AG09319 (cell line): ENCODE data around the gene PIEZO1.

ENCODE experiments used
- DNase-seq: peaks from one replicate; pipeline ENCODE4 v3.0.0-alpha.2; 2010; ENCODE audit warnings: low read depth; ENCODE audit errors: extremely low read depth
- TF ChIP-seq, protein P1 (sequence below): IDR thresholded peaks from 2 replicates; pipeline ENCODE4 v1.5.1; 2011; ENCODE audit warnings: low read depth, mild to moderate bottlenecking, inconsistent platforms, low read length, moderate library complexity

PIEZO1 gene

DNA sequence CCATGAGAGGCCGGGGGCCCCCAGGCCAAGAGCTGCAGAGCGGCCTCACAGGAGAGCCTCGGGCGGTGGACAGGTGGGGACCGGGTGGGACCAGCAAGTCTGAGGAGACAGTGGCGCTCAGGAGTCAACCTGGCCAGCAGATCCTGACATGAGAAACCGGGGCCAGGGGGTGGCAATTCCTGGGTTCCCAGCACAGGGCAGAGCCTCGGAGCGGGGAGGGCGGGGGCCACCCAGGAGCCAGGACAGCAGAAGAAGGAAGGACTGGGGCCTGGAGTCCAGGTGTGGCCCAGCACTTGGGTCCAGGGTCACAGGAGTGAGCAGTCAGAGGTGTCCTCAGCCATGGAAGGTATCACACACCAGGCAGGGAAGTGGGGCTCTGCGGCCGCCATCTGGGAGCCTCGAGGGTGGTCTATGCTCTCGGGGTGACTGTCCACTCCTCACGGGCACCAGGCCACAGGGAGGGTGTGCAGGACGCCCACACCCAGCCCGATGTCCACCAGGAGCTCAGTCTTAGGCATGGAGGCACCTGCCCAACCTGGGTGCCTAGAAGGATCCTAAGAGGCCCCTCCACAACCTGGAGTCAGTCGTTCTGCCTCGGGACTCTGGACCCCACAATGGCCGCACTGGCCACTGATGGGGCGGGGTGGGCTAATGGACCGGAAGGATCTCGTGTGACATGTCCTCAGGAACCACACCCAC lies 29.1 kb downstream of the PIEZO1 start:
- TF ChIP-seq, protein P1, sequence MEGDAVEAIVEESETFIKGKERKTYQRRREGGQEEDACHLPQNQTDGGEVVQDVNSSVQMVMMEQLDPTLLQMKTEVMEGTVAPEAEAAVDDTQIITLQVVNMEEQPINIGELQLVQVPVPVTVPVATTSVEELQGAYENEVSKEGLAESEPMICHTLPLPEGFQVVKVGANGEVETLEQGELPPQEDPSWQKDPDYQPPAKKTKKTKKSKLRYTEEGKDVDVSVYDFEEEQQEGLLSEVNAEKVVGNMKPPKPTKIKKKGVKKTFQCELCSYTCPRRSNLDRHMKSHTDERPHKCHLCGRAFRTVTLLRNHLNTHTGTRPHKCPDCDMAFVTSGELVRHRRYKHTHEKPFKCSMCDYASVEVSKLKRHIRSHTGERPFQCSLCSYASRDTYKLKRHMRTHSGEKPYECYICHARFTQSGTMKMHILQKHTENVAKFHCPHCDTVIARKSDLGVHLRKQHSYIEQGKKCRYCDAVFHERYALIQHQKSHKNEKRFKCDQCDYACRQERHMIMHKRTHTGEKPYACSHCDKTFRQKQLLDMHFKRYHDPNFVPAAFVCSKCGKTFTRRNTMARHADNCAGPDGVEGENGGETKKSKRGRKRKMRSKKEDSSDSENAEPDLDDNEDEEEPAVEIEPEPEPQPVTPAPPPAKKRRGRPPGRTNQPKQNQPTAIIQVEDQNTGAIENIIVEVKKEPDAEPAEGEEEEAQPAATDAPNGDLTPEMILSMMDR, result no peak
- no peak for DNase-seq

DNA sequence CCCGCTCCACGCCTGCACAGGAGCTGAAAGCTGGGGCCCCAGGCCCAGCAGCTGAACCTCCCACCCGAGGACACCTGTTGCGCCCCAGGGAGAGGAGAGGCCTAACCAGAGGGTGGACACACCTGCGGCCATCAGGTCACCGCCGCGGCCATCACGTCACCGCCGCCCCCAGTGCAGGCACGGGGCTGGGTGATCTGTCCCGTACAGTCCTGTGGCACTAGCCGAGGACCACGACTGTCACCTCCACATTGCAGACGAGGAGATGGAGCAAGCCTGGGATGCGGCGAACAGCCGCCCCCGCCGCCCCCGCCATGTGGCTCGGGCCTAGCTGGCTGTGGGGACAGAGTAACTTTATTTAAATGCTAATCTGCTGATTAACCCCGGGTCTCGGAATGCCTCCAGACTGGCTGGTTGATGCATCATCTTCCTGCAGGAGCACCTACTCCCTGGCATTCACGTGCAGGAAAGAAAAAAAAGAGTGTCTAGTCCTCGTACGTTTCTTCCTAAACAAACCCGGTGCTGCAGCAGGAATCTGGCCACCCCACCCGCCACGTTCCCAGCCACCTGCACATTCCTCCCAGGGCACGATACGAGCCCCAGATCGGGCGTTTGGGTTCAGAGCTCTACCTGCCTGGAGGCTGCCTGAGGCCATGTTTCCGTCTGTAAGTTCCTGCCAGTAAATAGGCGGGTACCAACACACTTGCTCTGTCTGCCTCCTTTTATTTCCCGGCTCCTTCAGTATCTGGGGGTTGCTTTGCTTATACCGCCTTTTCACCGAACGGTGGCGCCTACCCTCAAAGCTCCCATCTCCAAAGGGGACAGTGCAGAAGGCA lies 29.9 kb downstream of the PIEZO1 start:
- TF ChIP-seq, protein P1, result peak; percentile 39
- no peak for DNase-seq

DNA sequence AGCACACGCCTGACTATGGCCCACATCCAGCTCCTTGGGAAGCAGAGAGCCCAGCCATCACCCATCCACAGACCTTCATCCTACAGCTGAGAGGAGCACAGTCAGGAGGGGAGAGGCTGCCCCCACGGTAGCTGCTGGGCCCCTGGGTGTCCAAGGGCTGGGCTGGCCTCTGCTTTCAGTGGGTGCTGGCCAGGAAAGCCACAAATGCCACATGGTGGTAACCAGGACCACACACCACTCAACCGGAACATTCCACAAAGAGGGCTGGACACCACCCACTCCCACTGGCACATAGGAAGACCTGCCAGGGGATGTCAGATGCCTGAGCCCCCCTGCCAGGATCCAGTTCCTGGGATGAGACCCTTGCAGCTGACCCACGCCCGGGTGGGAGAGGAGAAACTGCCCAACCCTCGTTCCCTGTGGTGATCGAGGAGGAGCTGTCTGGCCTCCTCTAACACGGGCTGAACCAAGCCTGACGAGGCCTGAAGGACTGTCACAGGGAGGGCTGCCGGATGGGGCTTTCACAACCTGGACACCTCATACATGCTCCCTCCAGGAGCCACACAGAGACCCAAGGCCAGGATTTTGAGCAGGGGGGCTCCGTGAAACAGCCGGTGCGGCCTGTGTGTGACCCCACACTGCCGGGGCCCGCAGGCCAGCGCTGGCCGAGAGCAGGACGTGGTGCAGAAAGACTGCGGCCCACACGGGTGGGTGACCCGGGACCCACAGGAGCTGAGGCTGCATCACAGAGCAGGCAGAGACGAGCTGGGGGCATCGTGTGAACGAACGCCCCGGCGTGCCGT lies 30.7 kb downstream of the PIEZO1 start:
- TF ChIP-seq, protein P1, result no peak

DNA sequence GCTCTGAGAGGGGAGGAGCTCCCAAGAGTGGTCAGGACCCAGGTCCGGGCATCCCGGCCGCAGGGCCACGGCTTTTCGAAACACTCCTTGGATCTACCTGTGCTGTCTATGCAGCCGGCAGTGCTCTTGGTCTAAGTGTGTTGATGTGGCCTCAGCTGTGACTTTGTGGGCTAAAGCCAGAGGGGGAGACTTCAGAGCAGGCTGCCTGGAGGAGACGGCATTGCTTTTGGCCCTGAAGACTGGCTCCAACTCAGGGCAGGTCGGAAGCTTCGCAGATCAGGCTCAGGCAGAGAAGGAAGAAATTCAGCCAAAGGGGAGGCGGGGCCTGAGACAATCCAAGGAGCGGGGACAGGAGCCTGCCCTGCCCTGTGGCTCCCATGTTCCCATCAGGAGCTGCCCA lies 31.4 kb downstream of the PIEZO1 start:
- TF ChIP-seq, protein P1, result no peak
- no peak for DNase-seq

More for the DNA sequence above, 30.7 kb downstream of the PIEZO1 start:
- no peak for DNase-seq

DNA sequence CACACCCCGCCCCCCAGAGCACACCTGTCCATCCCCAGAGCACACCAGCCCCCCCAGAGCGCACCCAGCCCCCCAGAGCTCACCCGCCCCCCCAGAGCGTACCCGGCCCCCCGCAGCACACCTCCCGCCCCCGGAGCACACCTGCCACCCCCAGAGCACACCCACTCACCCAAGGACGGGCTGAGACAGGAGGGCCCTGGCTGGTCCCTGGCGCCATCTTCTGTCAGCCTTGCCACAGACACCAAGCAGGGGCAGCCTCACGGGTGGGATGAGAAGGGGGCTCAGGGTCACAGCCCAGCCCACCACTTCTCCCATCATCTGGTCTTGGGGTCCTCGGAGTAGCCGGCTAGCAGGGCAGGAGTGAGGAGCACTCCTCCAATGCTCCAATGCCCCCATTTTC lies 31.8 kb downstream of the PIEZO1 start:
- no peak for DNase-seq
- TF ChIP-seq, protein P1, result no peak

DNA sequence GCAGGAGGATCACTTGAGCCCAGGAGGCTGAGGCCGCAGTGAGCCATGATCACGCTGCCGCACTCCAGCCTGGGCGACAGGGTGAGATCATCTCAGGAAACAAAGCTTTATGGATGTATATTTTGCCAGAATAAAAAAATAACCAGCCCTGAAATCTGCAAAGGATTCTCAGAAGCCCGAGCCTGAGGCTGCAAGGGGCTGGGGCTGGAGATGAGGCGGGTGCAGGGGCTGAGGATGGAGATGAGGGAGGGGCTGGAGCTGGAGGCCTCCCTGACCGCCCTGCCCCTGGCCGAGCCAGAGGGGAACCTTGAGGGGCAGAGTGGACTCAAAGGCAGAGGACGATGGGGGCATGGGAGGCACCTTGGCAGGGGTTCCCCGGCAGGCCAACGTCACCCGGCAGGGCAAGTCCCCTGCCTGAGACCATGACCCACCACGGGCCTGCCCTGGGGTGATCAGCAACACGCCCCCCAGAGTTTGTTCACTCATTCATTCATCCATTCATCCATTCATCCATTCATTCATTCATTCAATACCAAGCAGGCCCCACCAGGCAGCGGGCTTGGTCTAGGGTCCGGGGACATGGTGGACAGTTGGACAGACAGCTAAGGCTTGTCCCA lies 32.5 kb downstream of the PIEZO1 start:
- TF ChIP-seq, protein P1, result no peak
- no peak for DNase-seq
